GM11168 (cell line): Measurements from ENCODE around the gene TMEM121.

ENCODE experiments used
- in situ Hi-C: fragments of 300-500 bp; cut with MboI; formaldehyde crosslinking; loops from one replicate; pipeline ENCODE4 v1.12.0; 2022; ENCODE audit warnings: low sequenced_read_pairs; ENCODE audit not compliant: unreplicated experiment

Gene TMEM121

DNA sequence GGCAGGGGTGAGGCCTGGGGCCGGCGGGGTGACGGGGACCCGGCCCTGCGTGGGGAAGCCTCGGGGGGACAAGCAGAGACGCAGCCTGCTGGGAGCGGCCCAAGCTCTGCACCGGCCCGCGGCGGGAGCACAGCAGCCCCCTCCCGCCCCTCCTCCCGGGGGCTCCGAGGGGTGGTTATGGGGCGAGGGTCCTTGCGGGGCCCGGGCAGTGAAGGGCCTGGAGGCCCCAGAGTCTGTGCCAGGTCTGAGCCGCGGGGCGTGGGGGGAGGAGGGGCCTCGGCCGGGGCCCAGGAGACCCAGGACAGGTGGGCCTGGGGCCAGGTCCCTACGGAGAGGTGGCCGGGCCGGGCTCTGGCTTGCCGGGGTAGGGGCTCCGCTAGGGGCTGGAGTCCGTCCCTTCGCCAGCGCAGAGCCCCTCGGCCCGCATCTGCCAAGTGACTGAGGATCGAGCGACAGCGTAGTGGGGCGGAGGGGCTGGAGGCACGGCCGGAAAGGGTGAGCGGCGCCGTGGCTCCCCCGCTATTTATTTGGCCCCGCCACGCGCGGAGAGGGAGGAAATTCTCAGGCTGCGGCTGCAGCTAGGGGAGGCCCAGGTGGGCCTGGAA, 495 bp downstream of the TMEM121 start:
- in situ Hi-C loops, result loop anchor here (5.0 to 25.0 kb wide), 2 partner anchors 155 to 460 kb away; no protein-coding TSS in a partner anchor

DNA sequence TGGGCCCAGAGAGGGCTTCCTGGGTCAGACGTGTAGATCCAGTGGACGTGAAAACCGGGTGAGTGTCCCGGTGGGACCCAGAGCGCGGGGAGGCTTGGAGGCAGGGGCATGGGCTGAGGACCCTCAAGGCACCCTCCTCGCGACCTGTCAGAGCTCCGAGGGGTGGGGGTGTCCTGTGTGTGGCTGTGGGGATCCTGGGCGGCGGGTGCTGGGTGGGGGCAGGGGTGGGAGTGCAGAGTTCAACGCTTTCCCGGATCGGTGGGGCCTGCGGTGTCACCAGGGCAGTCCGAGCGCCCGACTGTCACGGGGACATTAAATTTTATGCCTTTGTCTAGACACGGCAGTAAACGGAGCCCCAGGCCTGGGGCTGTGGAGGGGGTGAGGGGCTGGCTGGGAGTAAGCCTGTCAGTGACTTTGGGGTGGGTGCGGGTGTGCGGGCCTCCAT, 1.0 kb downstream of the TMEM121 start:
- in situ Hi-C loops, result loop anchor here (5.0 to 25.0 kb wide), 2 partner anchors 155 to 460 kb away; no protein-coding TSS in a partner anchor

- in situ Hi-C loops, result loop anchor here (5.0 to 25.0 kb wide), 2 partner anchors 156 to 459 kb away; no protein-coding TSS in a partner anchor
Observed at GRCh38 chr14:105527826-105528585, 1.6 kb downstream of the TMEM121 start.

GRCh38 chr14:105528586-105529318, 2.4 kb downstream of the TMEM121 start:
- in situ Hi-C loops, result loop anchor here (5.0 to 25.0 kb wide), 2 partner anchors 156 to 459 kb away; no protein-coding TSS in a partner anchor

DNA sequence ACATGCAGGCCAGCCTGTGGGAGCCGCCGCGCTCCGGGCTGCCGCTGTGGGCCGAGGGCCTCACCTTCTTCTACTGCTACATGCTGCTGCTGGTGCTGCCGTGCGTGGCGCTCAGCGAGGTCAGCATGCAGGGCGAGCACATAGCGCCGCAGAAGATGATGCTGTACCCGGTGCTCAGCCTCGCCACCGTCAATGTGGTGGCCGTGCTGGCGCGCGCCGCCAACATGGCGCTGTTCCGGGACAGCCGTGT, 2.9 kb downstream of the TMEM121 start:
- in situ Hi-C loops, result loop anchor here (5.0 to 25.0 kb wide), 2 partner anchors 157 to 458 kb away; no protein-coding TSS in a partner anchor

DNA sequence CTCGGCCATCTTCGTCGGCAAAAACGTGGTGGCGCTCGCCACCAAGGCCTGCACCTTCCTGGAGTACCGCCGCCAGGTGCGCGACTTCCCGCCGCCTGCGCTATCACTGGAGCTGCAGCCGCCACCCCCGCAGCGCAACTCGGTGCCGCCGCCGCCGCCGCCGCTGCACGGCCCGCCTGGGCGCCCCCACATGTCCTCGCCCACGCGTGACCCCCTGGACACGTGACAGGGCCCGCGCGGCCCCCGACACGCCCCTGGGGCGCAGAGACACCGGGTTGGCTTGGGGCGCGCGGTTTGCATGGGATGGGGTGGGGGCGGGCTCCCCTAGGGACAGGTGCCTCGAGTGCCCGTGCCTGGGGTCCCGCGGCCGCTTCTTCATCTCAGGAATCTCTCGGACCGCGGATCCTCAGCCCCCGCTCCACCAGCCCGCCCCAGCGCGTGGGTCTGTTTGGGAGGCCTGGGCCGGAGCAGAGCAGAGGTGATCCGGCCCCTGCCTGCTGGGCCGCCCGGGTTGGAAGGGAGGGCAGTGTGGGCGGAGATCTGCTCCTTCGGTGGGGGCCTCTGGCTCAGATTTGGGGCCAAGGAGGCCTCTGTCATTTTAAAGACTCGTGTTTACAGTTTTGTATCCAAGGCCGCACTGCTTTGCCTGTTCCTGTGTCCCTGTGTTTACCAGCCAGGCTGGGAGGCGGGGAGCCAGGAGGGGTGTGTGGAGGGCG, 3.3 kb downstream of the TMEM121 start:
- in situ Hi-C loops, result loop anchor here (5.0 to 25.0 kb wide), 2 partner anchors 157 to 458 kb away; no protein-coding TSS in a partner anchor

- in situ Hi-C loops, result loop anchor here (25.0 kb wide), 1 partner anchor 457 kb away; no protein-coding TSS in a partner anchor
Observed at GRCh38 chr14:105530285-105531087, 4.1 kb downstream of the TMEM121 start.

- in situ Hi-C loops, result loop anchor here (25.0 kb wide), 1 partner anchor 456 kb away; no protein-coding TSS in a partner anchor
Observed at GRCh38 chr14:105531088-105531893, 4.9 kb downstream of the TMEM121 start.

GRCh38 chr14:105531894-105532623, 5.7 kb downstream of the TMEM121 start:
- in situ Hi-C loops, result loop anchor here (25.0 kb wide), 1 partner anchor 455 kb away; no protein-coding TSS in a partner anchor

GRCh38 chr14:105532735-105533141, 6.4 kb downstream of the TMEM121 start:
- in situ Hi-C loops, result loop anchor here (25.0 kb wide), 1 partner anchor 455 kb away; no protein-coding TSS in a partner anchor

DNA sequence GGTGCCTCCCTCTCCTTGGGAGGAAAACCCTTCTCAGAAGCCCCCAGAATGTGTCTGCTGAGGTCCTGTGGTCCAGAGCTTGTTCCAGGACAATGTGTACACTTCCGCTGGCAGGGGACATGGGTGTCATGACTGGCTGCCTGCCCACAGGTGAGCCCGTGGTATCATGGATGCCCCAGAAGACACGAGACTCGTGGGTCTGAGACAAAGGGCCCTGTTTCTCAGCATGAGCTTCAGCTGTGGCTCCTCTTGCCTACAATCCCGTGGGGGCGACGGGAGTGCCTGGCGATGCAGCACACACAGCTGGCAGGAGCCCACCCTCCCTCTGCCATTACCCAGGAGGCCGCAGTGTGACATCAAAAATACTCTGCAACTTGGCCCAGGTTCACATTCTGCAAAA, 7.0 kb downstream of the TMEM121 start:
- in situ Hi-C loops, result loop anchor here (25.0 kb wide), 1 partner anchor 454 kb away; no protein-coding TSS in a partner anchor

DNA sequence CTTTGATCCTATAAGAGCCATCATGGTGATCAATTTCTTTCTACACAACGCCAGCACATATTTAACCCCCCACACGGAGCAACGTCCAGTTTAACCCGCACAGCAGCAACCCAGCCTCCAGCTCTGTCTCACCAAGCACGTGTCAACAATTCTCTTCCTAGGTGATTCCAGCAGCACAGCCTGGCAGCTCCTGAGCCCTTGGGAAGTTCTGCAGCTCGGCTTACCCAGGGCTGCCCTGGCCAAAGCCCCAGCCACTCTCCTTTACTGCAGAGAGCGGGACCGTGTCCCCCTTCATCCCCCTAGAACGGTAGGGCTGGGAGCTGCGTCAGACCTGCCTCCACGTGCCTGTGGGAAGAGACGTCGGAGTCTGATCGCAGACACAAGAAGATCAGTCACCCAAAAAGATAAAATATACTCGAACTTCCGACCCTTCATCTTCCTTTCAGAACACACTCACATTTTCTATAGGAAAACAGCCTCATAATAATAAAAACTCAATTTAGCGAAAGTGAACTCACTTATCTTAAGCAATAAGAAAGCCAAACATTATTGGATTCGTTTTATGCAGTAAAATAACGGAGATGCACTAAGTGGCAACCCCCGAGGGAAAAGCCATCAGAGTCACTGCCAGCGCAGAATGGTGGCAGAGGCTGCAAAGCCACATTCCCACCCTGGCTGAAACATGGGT, 7.6 kb downstream of the TMEM121 start:
- in situ Hi-C loops, result loop anchor here (25.0 kb wide), 1 partner anchor 453 kb away; no protein-coding TSS in a partner anchor

DNA sequence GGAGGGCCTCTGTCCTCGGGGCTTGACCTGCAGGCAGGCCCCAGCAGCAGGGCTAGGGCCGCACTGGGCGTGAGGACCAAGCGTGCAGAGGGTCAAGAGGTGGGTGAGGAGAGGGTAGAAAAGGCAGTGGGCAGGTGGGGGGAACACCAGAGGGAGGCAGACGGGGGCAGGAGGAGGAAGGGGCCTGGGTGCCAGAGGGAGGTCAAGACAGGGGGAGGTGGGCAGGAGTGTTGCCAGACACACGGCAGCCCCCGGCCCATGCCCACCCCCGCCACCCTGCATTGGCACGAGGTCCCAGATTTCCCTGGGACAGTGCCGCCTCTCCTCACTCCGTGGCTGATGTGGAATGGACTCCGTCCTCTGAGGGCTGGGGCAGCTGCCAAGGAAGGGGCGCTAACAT, 8.2 kb downstream of the TMEM121 start:
- in situ Hi-C loops, result loop anchor here (25.0 kb wide), 1 partner anchor 453 kb away; no protein-coding TSS in a partner anchor

- in situ Hi-C loops, result loop anchor here (25.0 kb wide), 1 partner anchor 451 kb away; no protein-coding TSS in a partner anchor
Observed at GRCh38 chr14:105536051-105536450, 9.7 kb downstream of the TMEM121 start.

- in situ Hi-C loops, result loop anchor here (25.0 kb wide), 1 partner anchor 450 kb away; no protein-coding TSS in a partner anchor
Observed at GRCh38 chr14:105536691-105537579, 10.6 kb downstream of the TMEM121 start.
